A549 (cell line): ENCODE measurements around the gene LMBR1. TPM values are rescaled to one million over a fixed set of nuclear protein-coding genes. Genes with fewer than 3 reads are reported as not detected.

ENCODE experiments used
- ATAC-seq, 2 experiments: fragments of 200-7000 bp in 1 of 2; fragments of >200 bp in 1 of 2; cut with Nextera tagmentation in 1 of 2; cut with Tn5 transposase in 1 of 2; 3 replicates each; pipeline versions ENCODE4 v1.8.0 to v1.9.1; 2018 to 2020; ENCODE audit warnings: mild to moderate bottlenecking in 1 of 2, moderate library complexity in 1 of 2
- CTCF ChIA-PET: fragments of 300-600 bp; sonication (Branson Sonifier 250); formaldehyde crosslinking; extraction: SDS; loops from one replicate; lab custom pipeline; 2021; ENCODE audit warnings: antibody characterized with exemption, inconsistent platforms; lab: Yijun Ruan, JAX
- POLR2A ChIA-PET: fragments of 350-600 bp; formaldehyde crosslinking; extraction: SDS; loops from one replicate; lab custom pipeline; 2021; ENCODE audit warnings: antibody characterized with exemption, inconsistent platforms; lab: Yijun Ruan, JAX
- DNase-seq, 2 experiments: peaks; one replicate each; pipeline versions ENCODE4 v3.0.0 to v3.0.0-alpha.2; 2011 to 2016; ENCODE audit warnings: low read depth in 1 of 2, low spot score in 1 of 2
- FAIRE-seq: peaks from 2 replicates; lab custom pipeline; 2011; peaks lifted over from hg19 to GRCh38; lab: Jason Lieb, UNC
- H3K27ac ChIP-seq, 2 experiments: fragments of >200 bp; sonication (Bioruptor Twin); formaldehyde crosslinking; 3 replicates each; pipeline ENCODE4 v1.5.1; 2016 to 2017
- H3K4me1 ChIP-seq: fragments of >200 bp; sonication (Bioruptor Twin); formaldehyde crosslinking; 3 replicates; pipeline ENCODE4 v1.6.1; 2016
- H3K4me2 ChIP-seq: fragments of >200 bp; sonication (Bioruptor Twin); formaldehyde crosslinking; 3 replicates; pipeline ENCODE4 v1.6.1; 2016
- H3K4me3 ChIP-seq: fragments of >200 bp; sonication (Bioruptor Twin); formaldehyde crosslinking; 3 replicates; pipeline ENCODE4 v1.5.1; 2016
- H3K9me3 ChIP-seq: fragments of >200 bp; sonication (Bioruptor Twin); formaldehyde crosslinking; 3 replicates; pipeline ENCODE4 v1.6.1; 2016
- CHD4 ChIP-seq: fragments of 200-600 bp; sonication (generic); IDR thresholded peaks from 2 replicates; pipeline ENCODE4 v1.6.1; 2016; ENCODE audit warnings: antibody characterized with exemption, mild to moderate bottlenecking, borderline replicate concordance
- EHMT2 ChIP-seq: fragments of 200-600 bp; sonication (generic); IDR thresholded peaks from 2 replicates; pipeline ENCODE4 v1.6.1; 2016; ENCODE audit warnings: antibody characterized with exemption, low read depth, mild to moderate bottlenecking, moderate library complexity
- FOSB ChIP-seq: fragments of 250-450 bp; sonication (Bioruptor Pico); IDR thresholded peaks from 2 replicates; pipeline ENCODE4 v1.5.0; 2020; ENCODE audit warnings: mild to moderate bottlenecking, moderate library complexity
- HEYL ChIP-seq: fragments of 250-450 bp; sonication (Bioruptor Pico); IDR thresholded peaks from 2 replicates; pipeline ENCODE4 v1.8.0; 2021; ENCODE audit warnings: mild to moderate bottlenecking, moderate library complexity
- HOXB13 ChIP-seq: fragments of 250-450 bp; sonication (Bioruptor Pico); IDR thresholded peaks from 2 replicates; pipeline ENCODE4 v1.5.0; 2020; ENCODE audit warnings: low read depth, mild to moderate bottlenecking, moderate library complexity
- HOXB5 ChIP-seq: fragments of 250-450 bp; sonication (Bioruptor Pico); IDR thresholded peaks from 2 replicates; pipeline ENCODE4 v1.5.0; 2020; ENCODE audit warnings: mild to moderate bottlenecking, moderate library complexity
- JUNB ChIP-seq: fragments of >200 bp; sonication (Bioruptor Twin); formaldehyde crosslinking; IDR thresholded peaks from 2 replicates; pipeline ENCODE4 v1.6.1; 2016
- MAZ ChIP-seq: fragments of 150-350 bp; IDR thresholded peaks from 2 replicates; pipeline ENCODE4 v1.6.1; 2014; ENCODE audit warnings: antibody characterized with exemption, low read depth, low read length, borderline replicate concordance
- MYC ChIP-seq: IDR thresholded peaks from 2 replicates; pipeline ENCODE4 v1.6.1; 2012; ENCODE audit warnings: mild to moderate bottlenecking, inconsistent platforms, low read length, improper control_type of control experiment, borderline replicate concordance
- NPAS2 ChIP-seq: fragments of 250-450 bp; sonication (Bioruptor Pico); IDR thresholded peaks from 2 replicates; pipeline ENCODE4 v1.8.0; 2022; ENCODE audit warnings: mild to moderate bottlenecking, moderate library complexity, borderline replicate concordance
- NR3C1 ChIP-seq: fragments of >200 bp; sonication (Bioruptor Twin); formaldehyde crosslinking; IDR thresholded peaks from 3 replicates; pipeline ENCODE4 v1.6.1; 2017
- POLR2A ChIP-seq: IDR thresholded peaks from 2 replicates; pipeline ENCODE4 v1.6.1; 2012; ENCODE audit warnings: mild to moderate bottlenecking, low read length
- POLR2AphosphoS2 ChIP-seq: conservative IDR thresholded peaks from 2 replicates; pipeline ENCODE4 v1.6.1; 2012; ENCODE audit warnings: low read length, improper control_type of control experiment, inconsistent platforms
- RAD21 ChIP-seq, 2 experiments: fragments of >200 bp in 1 of 2; sonication (Bioruptor Twin) in 1 of 2; formaldehyde crosslinking in 1 of 2; IDR thresholded peaks in 1 of 2; conservative IDR thresholded peaks in 1 of 2; 2 replicates in 1 of 2; 3 replicates in 1 of 2; pipeline ENCODE4 v1.6.1; 2012 to 2018; ENCODE audit warnings: inconsistent platforms in 1 of 2
- RARB ChIP-seq: fragments of 250-450 bp; sonication (Bioruptor Pico); IDR thresholded peaks from 2 replicates; pipeline ENCODE4 v1.8.0; 2021; ENCODE audit warnings: mild to moderate bottlenecking, moderate library complexity
- RCOR1 ChIP-seq: fragments of 150-350 bp; IDR thresholded peaks from 2 replicates; pipeline ENCODE4 v1.6.1; 2014; ENCODE audit warnings: antibody characterized with exemption, low read length, low read depth
- RNF2 ChIP-seq: fragments of 200-600 bp; sonication (generic); IDR thresholded peaks from 2 replicates; pipeline ENCODE4 v1.6.1; 2016; ENCODE audit warnings: low read depth, mild to moderate bottlenecking, antibody characterized with exemption, moderate library complexity, borderline replicate concordance
- SMC3 ChIP-seq: fragments of >200 bp; sonication (Bioruptor Twin); formaldehyde crosslinking; IDR thresholded peaks from 3 replicates; pipeline ENCODE4 v1.6.1; 2018; ENCODE audit warnings: inconsistent platforms
- TFCP2L1 ChIP-seq: fragments of 250-450 bp; sonication (Bioruptor Pico); IDR thresholded peaks from 2 replicates; pipeline ENCODE4 v1.5.0; 2021; ENCODE audit warnings: mild to moderate bottlenecking
- ZFP36 ChIP-seq: fragments of 450-650 bp; IDR thresholded peaks from 2 replicates; pipeline ENCODE4 v1.6.1; 2014; ENCODE audit warnings: borderline replicate concordance; ENCODE audit not compliant: partially characterized antibody
- ZSCAN20 ChIP-seq: fragments of 250-450 bp; sonication (Bioruptor Pico); IDR thresholded peaks from 2 replicates; pipeline ENCODE4 v1.8.0; 2022; ENCODE audit warnings: mild to moderate bottlenecking, moderate library complexity
- WGBS: methylation state at CpG from one replicate; pipeline ENCODE4 v1.1.6; 2017; ENCODE audit errors: missing lambda C conversion rate; 5-methylcytosine and 5-hydroxymethylcytosine counted together
- polyA plus RNA-seq, 4 experiments: library from polyadenylated mRNA; depleted of rRNA in 3 of 4; stranded (reverse); fragments of >200 nt; fragmentation: RNase III in 1 of 4; extraction: RNeasy Plus Mini Kit Qiagen cat#74134 plus additional on column Dnase treatment in 1 of 4; gene quantifications; 2 replicates in 3 of 4; 3 replicates in 1 of 4; pipeline ENCODE4 v1.2.3, GENCODE V29; 2011 to 2017
- TF ChIP-seq, protein P1 (sequence below): fragments of 250-450 bp; sonication (Bioruptor Pico); IDR thresholded peaks from 2 replicates; pipeline ENCODE4 v1.5.0; 2020; ENCODE audit warnings: low read depth, mild to moderate bottlenecking, moderate library complexity
- TF ChIP-seq, protein P2 (sequence below): fragments of >200 bp; sonication (Bioruptor Twin); formaldehyde crosslinking; IDR thresholded peaks from 3 replicates; pipeline ENCODE4 v1.6.1; 2016
- TF ChIP-seq, protein P3 (sequence below): fragments of 450-650 bp; IDR thresholded peaks from 2 replicates; pipeline ENCODE4 v1.6.1; 2014; ENCODE audit warnings: antibody characterized with exemption
- TF ChIP-seq, protein P4 (sequence below): fragments of >200 bp; sonication (Bioruptor Twin); formaldehyde crosslinking; IDR thresholded peaks from 3 replicates; pipeline ENCODE4 v1.5.1; 2016
- TF ChIP-seq, protein P5 (sequence below): fragments of 200-600 bp; sonication (generic); IDR thresholded peaks from 2 replicates; pipeline ENCODE4 v1.6.1; 2016; ENCODE audit warnings: antibody characterized with exemption, mild to moderate bottlenecking, moderate library complexity

The LMBR1 gene
- polyA plus RNA-seq, 2 of the 4 experiments (the other 2 are of a cell fraction): 33.2 to 42.3 TPM

DNA sequence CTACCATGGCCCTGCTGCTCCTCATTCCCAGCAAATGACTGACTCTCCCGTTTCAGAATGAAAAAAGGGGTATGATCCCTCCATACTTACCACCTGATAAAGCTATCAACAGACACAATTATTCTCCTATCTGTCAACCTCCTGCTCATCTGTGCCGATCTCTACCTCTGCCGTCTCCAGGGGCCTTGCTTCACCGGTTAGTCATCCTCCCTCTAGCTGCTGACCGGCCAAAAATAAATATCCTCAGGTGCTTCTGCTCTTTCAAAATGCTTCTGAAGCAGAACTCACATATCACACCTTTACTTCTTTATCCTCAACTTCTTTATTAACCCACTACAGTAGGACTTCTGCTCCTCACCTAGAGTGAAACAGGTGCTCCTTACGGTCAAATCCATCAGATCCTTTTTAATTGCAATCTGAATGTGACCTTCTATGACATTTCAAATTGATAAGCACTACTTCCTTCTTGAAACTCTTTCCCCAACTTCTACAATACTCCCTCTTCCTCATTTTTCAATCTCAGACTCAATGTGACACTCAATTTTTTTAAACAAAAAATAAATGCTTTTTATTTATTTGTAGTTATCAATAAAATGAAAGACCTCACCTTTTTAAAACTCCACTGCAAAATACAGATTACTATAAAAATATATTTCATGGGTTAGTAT is 63.2 kb downstream of the LMBR1 start:
- no peak for FAIRE-seq

DNA sequence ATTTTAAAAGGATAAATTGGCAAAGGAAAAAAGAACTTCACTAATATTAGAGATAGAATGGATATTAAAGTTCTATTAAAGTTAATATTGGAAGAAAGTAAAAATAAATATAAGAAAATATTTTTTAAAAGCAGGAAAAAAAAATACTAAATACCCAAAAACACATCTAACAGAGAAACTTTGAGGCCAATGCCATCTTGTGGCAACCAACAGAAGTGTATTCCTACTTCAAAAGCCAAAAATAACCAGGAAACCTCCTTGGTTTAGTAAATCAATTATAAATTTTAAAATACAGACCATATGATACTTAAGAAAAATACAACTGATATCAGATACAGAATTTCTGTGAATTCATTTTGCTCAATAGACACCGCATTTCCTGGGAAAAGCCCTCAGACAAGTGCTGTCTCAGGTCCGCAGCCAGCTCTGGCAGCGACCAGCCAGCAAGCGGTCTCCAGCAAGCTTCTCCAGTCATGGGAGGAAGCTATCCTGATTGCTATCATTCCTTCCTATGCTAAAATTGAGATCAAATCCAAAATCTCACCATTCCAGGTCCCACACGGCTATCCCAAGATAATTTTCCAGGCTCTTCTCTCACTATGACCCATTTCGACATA is 65.3 kb downstream of the LMBR1 start:
- ChIA-PET CTCF (interaction anchor here (1.5 to 3.4 kb wide), 2 partner anchors 1029 to 1032 kb away, joined by 3 to 15 read pairs; no protein-coding TSS in a partner anchor), POLR2A (no interaction called here)
- Histone ChIP-seq H3K27ac (no peak overlapping the region), H3K4me2 (no peak overlapping the region), H3K9me3 (no peaks in the 10 kb centered on the region), H3K4me3 (no peak overlapping the region), H3K4me1 (peaks cover 4% of the 10 kb centered on the region; the same call in 1 of the 3 replicates)
- no peak for FAIRE-seq
- peak in 1 of 2 experiments; percentile 53; a peak in 2 of 6 replicates for ATAC-seq
- DNase-seq: peak; percentile 25 to 39
- 84% methylated on average over 6 of the region's 6 CpGs for WGBS
- TF ChIP-seq HOXB5 (CRISPR knock-in tag) (no peak), TFCP2L1 (no peak), MAZ (no peak), NPAS2 (no peak), RNF2 (no peak), POLR2AphosphoS2 (no peak), RARB (CRISPR knock-in tag) (no peak), HOXB13 (CRISPR knock-in tag) (no peak), RAD21 (conservative IDR thresholded peaks at IDR 0.05 in 1 of 2, IDR thresholded peaks at IDR 0.05 in 1 of 2) (peak; percentile 42 to 47; a peak in 3 of 5 replicates), RCOR1 (no peak), NR3C1 (no peak), MYC (no peak), CHD4 (no peak), HEYL (CRISPR knock-in tag) (no peak), FOSB (CRISPR knock-in tag) (no peak), EHMT2 (no peak), ZSCAN20 (CRISPR knock-in tag) (no peak), SMC3 (peak; percentile 52; the same call in 2 of the 3 replicates), JUNB (no peak), POLR2A (no peak)
- TF ChIP-seq, protein P1, sequence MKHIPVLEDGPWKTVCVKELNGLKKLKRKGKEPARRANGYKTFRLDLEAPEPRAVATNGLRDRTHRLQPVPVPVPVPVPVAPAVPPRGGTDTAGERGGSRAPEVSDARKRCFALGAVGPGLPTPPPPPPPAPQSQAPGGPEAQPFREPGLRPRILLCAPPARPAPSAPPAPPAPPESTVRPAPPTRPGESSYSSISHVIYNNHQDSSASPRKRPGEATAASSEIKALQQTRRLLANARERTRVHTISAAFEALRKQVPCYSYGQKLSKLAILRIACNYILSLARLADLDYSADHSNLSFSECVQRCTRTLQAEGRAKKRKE: no peak
- TF ChIP-seq, protein P2, sequence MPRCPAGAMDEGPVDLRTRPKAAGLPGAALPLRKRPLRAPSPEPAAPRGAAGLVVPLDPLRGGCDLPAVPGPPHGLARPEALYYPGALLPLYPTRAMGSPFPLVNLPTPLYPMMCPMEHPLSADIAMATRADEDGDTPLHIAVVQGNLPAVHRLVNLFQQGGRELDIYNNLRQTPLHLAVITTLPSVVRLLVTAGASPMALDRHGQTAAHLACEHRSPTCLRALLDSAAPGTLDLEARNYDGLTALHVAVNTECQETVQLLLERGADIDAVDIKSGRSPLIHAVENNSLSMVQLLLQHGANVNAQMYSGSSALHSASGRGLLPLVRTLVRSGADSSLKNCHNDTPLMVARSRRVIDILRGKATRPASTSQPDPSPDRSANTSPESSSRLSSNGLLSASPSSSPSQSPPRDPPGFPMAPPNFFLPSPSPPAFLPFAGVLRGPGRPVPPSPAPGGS: no peak
- TF ChIP-seq, protein P3, sequence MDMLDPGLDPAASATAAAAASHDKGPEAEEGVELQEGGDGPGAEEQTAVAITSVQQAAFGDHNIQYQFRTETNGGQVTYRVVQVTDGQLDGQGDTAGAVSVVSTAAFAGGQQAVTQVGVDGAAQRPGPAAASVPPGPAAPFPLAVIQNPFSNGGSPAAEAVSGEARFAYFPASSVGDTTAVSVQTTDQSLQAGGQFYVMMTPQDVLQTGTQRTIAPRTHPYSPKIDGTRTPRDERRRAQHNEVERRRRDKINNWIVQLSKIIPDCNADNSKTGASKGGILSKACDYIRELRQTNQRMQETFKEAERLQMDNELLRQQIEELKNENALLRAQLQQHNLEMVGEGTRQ: no peak
- TF ChIP-seq, protein P4, sequence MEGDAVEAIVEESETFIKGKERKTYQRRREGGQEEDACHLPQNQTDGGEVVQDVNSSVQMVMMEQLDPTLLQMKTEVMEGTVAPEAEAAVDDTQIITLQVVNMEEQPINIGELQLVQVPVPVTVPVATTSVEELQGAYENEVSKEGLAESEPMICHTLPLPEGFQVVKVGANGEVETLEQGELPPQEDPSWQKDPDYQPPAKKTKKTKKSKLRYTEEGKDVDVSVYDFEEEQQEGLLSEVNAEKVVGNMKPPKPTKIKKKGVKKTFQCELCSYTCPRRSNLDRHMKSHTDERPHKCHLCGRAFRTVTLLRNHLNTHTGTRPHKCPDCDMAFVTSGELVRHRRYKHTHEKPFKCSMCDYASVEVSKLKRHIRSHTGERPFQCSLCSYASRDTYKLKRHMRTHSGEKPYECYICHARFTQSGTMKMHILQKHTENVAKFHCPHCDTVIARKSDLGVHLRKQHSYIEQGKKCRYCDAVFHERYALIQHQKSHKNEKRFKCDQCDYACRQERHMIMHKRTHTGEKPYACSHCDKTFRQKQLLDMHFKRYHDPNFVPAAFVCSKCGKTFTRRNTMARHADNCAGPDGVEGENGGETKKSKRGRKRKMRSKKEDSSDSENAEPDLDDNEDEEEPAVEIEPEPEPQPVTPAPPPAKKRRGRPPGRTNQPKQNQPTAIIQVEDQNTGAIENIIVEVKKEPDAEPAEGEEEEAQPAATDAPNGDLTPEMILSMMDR: peak; percentile 62

More for the DNA sequence above, 63.2 kb downstream of the LMBR1 start:
- POLR2A ChIA-PET: no interaction called here
- H3K27ac ChIP-seq: no peak overlapping the region
- H3K4me1 ChIP-seq: no peaks in the 10 kb centered on the region
- no peaks in the 10 kb centered on the region for H3K9me3 ChIP-seq
- ATAC-seq (no peak), DNase-seq (no peak)
- TF ChIP-seq, protein P5, sequence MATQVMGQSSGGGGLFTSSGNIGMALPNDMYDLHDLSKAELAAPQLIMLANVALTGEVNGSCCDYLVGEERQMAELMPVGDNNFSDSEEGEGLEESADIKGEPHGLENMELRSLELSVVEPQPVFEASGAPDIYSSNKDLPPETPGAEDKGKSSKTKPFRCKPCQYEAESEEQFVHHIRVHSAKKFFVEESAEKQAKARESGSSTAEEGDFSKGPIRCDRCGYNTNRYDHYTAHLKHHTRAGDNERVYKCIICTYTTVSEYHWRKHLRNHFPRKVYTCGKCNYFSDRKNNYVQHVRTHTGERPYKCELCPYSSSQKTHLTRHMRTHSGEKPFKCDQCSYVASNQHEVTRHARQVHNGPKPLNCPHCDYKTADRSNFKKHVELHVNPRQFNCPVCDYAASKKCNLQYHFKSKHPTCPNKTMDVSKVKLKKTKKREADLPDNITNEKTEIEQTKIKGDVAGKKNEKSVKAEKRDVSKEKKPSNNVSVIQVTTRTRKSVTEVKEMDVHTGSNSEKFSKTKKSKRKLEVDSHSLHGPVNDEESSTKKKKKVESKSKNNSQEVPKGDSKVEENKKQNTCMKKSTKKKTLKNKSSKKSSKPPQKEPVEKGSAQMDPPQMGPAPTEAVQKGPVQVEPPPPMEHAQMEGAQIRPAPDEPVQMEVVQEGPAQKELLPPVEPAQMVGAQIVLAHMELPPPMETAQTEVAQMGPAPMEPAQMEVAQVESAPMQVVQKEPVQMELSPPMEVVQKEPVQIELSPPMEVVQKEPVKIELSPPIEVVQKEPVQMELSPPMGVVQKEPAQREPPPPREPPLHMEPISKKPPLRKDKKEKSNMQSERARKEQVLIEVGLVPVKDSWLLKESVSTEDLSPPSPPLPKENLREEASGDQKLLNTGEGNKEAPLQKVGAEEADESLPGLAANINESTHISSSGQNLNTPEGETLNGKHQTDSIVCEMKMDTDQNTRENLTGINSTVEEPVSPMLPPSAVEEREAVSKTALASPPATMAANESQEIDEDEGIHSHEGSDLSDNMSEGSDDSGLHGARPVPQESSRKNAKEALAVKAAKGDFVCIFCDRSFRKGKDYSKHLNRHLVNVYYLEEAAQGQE: no peak
- TF ChIP-seq NR3C1 (no peak), ZFP36 (no peak)
- WGBS: 87% methylated on average over 6 of the region's 6 CpGs
- H3K4me3 ChIP-seq: no peak overlapping the region
- no peak overlapping the region for H3K4me2 ChIP-seq
- CTCF ChIA-PET: interaction anchor here (0.7 to 1.4 kb wide), 2 partner anchors 8 to 66 kb away, joined by 3 read pairs; no protein-coding TSS in a partner anchor
